Measurements from ENCODE around the gene CCDC178. TPM values are rescaled to one million over a fixed set of nuclear protein-coding genes. Genes with fewer than 3 reads are reported as not detected.

The CCDC178 gene
- total and polyA plus RNA-seq, 10 donors, result 4.0 to 17.4 (median 8.0) TPM

DNA sequence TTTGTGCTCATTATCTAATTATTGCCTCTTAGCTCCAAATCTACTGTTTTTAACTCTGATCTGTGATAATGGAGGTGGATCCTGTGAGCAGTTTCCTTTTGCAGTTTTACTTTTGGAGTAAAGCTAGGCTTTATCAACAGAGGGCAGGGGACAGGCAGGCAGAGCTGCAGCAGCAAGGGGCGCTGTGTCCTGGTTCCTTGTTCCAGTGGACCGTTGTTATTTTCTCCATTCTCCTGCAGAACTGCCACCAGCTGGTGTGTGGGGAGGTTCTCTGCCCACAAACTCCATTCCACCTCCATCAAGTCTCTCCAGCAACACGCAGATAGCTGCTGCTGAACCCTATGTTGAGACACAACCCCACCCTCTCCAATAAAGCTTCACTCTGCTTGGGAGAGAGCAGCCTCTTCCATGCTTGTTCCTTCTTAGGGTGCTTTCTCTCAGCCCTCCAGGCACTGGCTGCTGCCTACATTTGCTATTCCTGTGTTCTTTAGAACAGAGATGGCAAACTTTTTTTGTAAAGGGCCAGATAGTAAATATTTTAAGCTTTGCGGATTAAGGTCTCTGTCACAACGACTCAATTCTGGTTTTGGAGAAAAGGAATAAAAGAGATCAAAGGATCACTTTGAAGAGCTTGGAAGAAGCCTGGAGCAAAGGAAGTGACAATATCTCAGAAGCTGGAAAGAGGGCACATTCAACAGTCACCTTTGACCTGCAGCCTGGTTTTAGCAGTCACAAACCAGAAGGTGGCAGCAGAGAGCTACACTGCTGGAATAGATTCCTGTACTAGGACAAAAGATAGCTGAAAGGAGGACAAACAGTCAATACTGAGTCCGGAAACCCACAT lies 208.8 kb downstream of the CCDC178 start:
- Histone ChIP-seq H3K4me1 (no peaks in the 10 kb centered on the region), H3K4me3 (no peak overlapping the region), H3K9me3 (no peaks in the 10 kb centered on the region), H3K27ac (no peak overlapping the region), H3K27me3 (replicated peaks in 1 of 7) (no peaks in the 10 kb centered on the region), H3K36me3 (no peaks in the 10 kb centered on the region)
- WGBS, 5 donors, result 66 to 71% (median 69%) methylated on average over 6 of the region's 6 CpGs
- TF ChIP-seq, protein P1, sequence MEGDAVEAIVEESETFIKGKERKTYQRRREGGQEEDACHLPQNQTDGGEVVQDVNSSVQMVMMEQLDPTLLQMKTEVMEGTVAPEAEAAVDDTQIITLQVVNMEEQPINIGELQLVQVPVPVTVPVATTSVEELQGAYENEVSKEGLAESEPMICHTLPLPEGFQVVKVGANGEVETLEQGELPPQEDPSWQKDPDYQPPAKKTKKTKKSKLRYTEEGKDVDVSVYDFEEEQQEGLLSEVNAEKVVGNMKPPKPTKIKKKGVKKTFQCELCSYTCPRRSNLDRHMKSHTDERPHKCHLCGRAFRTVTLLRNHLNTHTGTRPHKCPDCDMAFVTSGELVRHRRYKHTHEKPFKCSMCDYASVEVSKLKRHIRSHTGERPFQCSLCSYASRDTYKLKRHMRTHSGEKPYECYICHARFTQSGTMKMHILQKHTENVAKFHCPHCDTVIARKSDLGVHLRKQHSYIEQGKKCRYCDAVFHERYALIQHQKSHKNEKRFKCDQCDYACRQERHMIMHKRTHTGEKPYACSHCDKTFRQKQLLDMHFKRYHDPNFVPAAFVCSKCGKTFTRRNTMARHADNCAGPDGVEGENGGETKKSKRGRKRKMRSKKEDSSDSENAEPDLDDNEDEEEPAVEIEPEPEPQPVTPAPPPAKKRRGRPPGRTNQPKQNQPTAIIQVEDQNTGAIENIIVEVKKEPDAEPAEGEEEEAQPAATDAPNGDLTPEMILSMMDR (IDR thresholded peaks at IDR 0.05 in 8 of 11, conservative IDR thresholded peaks at IDR 0.05 in 3 of 11), result peak; percentile 33 to 83 (median 70)
- TF ChIP-seq POLR2A (IDR thresholded peaks at IDR 0.05), result no peak
- no peak for DNase-seq
- intact Hi-C loops (cut with DNase I; ENCODE audit: low total_unique reads), result no loop called here

DNA sequence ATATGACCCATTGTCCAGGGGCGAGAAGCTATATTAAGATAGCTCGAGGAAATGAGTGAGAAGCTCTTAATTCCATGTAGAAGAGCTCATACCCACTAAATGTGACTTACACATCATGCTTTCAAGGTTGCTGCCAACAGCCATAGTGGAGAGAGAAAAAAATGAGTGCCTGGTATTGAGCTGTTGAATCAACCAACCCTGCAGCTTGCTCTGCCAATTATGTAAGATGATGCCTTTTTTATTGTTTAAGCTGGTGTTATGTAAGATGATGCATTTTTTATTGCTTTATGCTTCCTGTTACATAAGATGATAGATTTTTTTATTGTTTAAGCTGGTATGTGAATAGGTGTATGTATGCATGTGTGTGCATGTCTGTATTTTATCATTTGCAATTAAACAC lies 228.2 kb downstream of the CCDC178 start:
- Histone ChIP-seq H3K9me3 (no peaks in the 10 kb centered on the region), H3K27ac (no peak overlapping the region), H3K36me3 (no peaks in the 10 kb centered on the region), H3K27me3 (replicated peaks in 1 of 7) (no peaks in the 10 kb centered on the region), H3K4me3 (no peak overlapping the region), H3K4me1 (no peaks in the 10 kb centered on the region)
- TF ChIP-seq POLR2A (IDR thresholded peaks at IDR 0.05), result no peak
- TF ChIP-seq POLR2AphosphoS5 (IDR thresholded peaks at IDR 0.05), result no peak
- TF ChIP-seq, protein P1 (IDR thresholded peaks at IDR 0.05 in 8 of 11, conservative IDR thresholded peaks at IDR 0.05 in 3 of 11), result no peak
- intact Hi-C loops (cut with DNase I; ENCODE audit: low total_unique reads), result no loop called here
- 75 to 84% (median 78%) methylated on average over 2 of the region's 2 CpGs for WGBS, 5 donors
- DNase-seq, result no peak

DNA sequence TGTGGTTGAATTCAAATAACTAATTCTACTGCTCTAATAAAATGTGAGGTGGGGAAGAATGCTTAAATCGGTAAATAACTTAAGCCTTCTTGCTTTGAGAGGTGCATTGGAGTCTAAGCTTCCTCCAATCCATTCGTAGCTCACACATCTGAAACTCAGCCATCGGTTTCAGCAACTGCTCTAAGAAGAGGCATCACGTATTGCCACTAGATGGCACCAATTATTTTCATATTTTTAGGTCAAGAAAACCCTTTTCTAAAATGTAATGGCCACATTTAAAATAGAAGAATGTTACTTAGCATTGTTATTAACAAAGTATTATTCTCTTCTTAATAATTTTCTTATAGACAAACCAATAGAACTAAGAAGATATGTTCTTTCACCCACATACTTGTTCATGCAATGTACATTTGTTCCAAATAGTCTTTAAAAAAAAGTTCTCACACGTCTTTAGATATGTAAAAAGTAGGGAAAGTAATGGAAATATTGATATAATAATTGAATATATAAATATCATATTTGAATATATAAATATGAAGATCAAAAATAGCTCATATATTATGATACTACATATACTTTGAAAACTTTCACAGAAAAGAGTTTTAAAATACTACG lies 229.8 kb downstream of the CCDC178 start:
- Histone ChIP-seq H3K36me3 (no peaks in the 10 kb centered on the region), H3K4me3 (no peak overlapping the region), H3K27me3 (replicated peaks in 1 of 7) (no peaks in the 10 kb centered on the region), H3K4me1 (no peaks in the 10 kb centered on the region), H3K9me3 (no peaks in the 10 kb centered on the region), H3K27ac (no peak overlapping the region)
- intact Hi-C loops (cut with DNase I; ENCODE audit: low total_unique reads), result no loop called here
- 21 to 32% (median 30%) methylated on average over 6 of the region's 6 CpGs for WGBS, 5 donors
- DNase-seq, result no peak
- TF ChIP-seq, protein P1 (IDR thresholded peaks at IDR 0.05 in 8 of 11, conservative IDR thresholded peaks at IDR 0.05 in 3 of 11), result peak in 8 of 11 experiments; percentile 20 to 53 (median 39)
- no peak for TF ChIP-seq POLR2A (IDR thresholded peaks at IDR 0.05)
- TF ChIP-seq POLR2AphosphoS5 (IDR thresholded peaks at IDR 0.05), result no peak

DNA sequence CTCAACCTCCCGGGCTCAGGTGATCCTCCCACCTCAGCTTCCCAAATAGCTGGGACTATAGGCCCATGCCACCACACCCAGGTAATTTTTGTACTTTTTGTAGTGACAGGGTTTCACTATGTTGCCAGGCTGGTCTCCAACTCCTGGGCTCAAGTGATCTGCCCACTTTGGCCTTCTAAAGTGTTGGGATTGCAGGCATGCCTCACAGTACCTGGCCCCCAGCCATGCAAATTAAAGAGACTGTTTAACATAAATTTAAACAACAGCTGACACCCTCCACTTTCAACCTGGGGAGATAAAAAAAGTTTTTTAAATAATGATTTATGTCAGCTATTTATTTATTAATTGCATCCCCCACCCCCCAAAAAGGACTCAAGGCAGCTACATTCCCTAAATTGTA lies 234.7 kb downstream of the CCDC178 start:
- Histone ChIP-seq H3K9me3 (no peaks in the 10 kb centered on the region), H3K4me3 (no peak overlapping the region), H3K4me1 (peaks cover 0 to 2% (median 0%) of the 10 kb centered on the region in 6 donors), H3K27me3 (replicated peaks in 1 of 7) (no peaks in the 10 kb centered on the region), H3K27ac (no peak overlapping the region), H3K36me3 (no peaks in the 10 kb centered on the region)
- intact Hi-C loops (cut with DNase I; ENCODE audit: low total_unique reads), result no loop called here
- WGBS, 5 donors, result 82 to 97% (median 91%) methylated on average over 1 of the region's 1 CpG
- TF ChIP-seq POLR2AphosphoS5 (IDR thresholded peaks at IDR 0.05) (no peak), POLR2A (IDR thresholded peaks at IDR 0.05) (no peak)
- TF ChIP-seq, protein P1 (IDR thresholded peaks at IDR 0.05 in 8 of 11, conservative IDR thresholded peaks at IDR 0.05 in 3 of 11), result no peak
- DNase-seq, result no peak
